ENCODE data around the gene DEFB126. TPM values are rescaled to one million over a fixed set of nuclear protein-coding genes. Genes with fewer than 3 reads are reported as not detected.
"Not testable (repeated sequence)": the region's sequence is repeated elsewhere in the genome, so short reads cannot be mapped to it uniquely, and the experiment has no call there.

The DEFB126 gene
- total and polyA plus RNA-seq, 2 of the 4 experiments (the other 2 are of a cell fraction): not detected

- H3K9me1 ChIP-seq (ENCODE audit: insufficient read depth, low read length): no peaks in the 10 kb centered on the region
- no peaks in the 10 kb centered on the region for H3K27me3 ChIP-seq (ENCODE audit: control insufficient read depth, insufficient read depth, low read length)
- H3K4me3 ChIP-seq (ENCODE audit: insufficient read depth, low read depth, low read length): no peak overlapping the region
- no TSS peak for BruUV-seq (replicated peaks)
- H2BK120ac ChIP-seq (ENCODE audit: low read depth, low read length): no peak overlapping the region
- H3K9me3 ChIP-seq (ENCODE audit: control insufficient read depth, insufficient read depth, low read length): no peaks in the 10 kb centered on the region
- no peak overlapping the region for H2AFZ ChIP-seq (replicated peaks; ENCODE audit: low read length, poor library complexity)
- no peak overlapping the region for H3K23ac ChIP-seq (ENCODE audit: low read depth, low read length)
- ChIA-PET POLR2A (ENCODE audit: unreplicated experiment) (interaction anchor here (0.5 kb wide), 1 partner anchor 35 kb away, joined by 6 read pairs; no protein-coding TSS in a partner anchor), CTCF (no interaction called here)
- H2AK5ac ChIP-seq (ENCODE audit: low read depth, low read length): no peak overlapping the region
- H2BK20ac ChIP-seq (ENCODE audit: low read depth, low read length): no peak overlapping the region
- H3K4me1 ChIP-seq (ENCODE audit: control insufficient read depth, insufficient read depth, low read length): no peaks in the 10 kb centered on the region
- intact Hi-C loops (cut with micrococcal nuclease) (no loop called here), dilution Hi-C loops (cut with HindIII; ENCODE audit: low sequenced_read_pairs, unreplicated experiment) (no loop called here), in situ Hi-C loops (cut with MboI; ENCODE audit: low sequenced_read_pairs) (no loop called here)
- H3K36me3 ChIP-seq (ENCODE audit: control insufficient read depth, insufficient read depth, low read length): no peaks in the 10 kb centered on the region
- TF ChIP-seq CTCF (conservative IDR thresholded peaks at IDR 0.05; ENCODE audit: low read depth, low read length) (no peak), RCOR1 (IDR thresholded peaks at IDR 0.05; ENCODE audit: insufficient replicate concordance, low read length) (no peak), CEBPB (IDR thresholded peaks at IDR 0.05; ENCODE audit: low read depth, low read length) (0 out of 2 replicates have a peak, but pooled peaks have one; percentile 20)
- H3K4ac ChIP-seq (ENCODE audit: low read depth, low read length): no peak overlapping the region
- no peak overlapping the region for H3K56ac ChIP-seq (ENCODE audit: extremely low read depth, insufficient read depth, low read length)
- H4K91ac ChIP-seq (ENCODE audit: insufficient read depth, low read depth, low read length): no peak overlapping the region
- H2BK15ac ChIP-seq (ENCODE audit: low read depth, low read length): no peak overlapping the region
- H4K8ac ChIP-seq (ENCODE audit: low read depth in 2 of 2, low read length in 2 of 2): no peak overlapping the region
- H3K14ac ChIP-seq (replicated peaks; ENCODE audit: low read depth, low read length): no peak overlapping the region
- no peak overlapping the region for H3K27ac ChIP-seq (ENCODE audit: insufficient read depth, low read length)
- no peak for DNase-seq
- H2BK5ac ChIP-seq (ENCODE audit: low read depth, low read length, poor library complexity, severe bottlenecking): no peak overlapping the region
- no peaks in the 10 kb centered on the region for H3K79me1 ChIP-seq (ENCODE audit: low read depth in 1 of 2, low read length in 2 of 2)
- no peak overlapping the region for H4K5ac ChIP-seq (ENCODE audit: low read depth, low read length)
- H4K20me1 ChIP-seq (ENCODE audit: insufficient read depth, low read length): no peaks in the 10 kb centered on the region
- H3K18ac ChIP-seq (ENCODE audit: low read depth, low read length): no peak overlapping the region
- no peak overlapping the region for H2AK9ac ChIP-seq (replicated peaks; ENCODE audit: low read depth, low read length, poor library complexity)
- no peak overlapping the region for H3K9ac ChIP-seq (ENCODE audit: low read depth, low read length)
- no peak for ATAC-seq (ENCODE audit: low read depth)
- H3K4me2 ChIP-seq (ENCODE audit: low read depth, low read length): no peak overlapping the region
These were observed 24.9 kb upstream of the DEFB126 start for GRCh38 chr20:117518-117917.

DNA sequence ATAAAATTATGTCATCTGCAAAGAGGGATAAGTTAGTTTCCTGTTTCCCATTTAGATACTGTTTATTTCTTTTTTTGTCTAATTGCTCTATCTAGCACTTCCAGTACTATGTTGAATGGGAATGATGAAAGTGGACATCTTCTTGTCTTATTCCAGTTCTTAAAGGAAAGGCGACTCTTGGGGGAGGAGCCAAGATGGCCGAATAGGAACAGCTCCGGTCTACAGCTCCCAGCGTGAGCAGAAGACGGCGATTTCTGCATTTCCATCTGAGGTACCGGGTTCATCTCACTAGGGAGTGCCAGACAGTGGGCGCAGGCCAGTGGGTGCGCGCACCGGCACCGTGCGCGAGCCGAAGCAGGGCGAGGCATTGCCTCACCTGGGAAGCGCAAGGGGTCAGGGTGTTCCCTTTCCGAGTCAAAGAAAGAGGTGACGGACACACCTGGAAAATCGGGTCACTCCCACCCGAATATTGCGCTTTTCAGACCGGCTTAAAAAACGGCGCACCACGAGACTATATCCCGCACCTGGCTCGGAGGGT, 12.5 kb upstream of the DEFB126 start:
- H3K4me2 ChIP-seq (ENCODE audit: low read depth, low read length); in situ Hi-C loops (cut with MboI; ENCODE audit: low sequenced_read_pairs); H3K4me1 ChIP-seq (ENCODE audit: control insufficient read depth, insufficient read depth, low read length); H3K56ac ChIP-seq (ENCODE audit: extremely low read depth, insufficient read depth, low read length); H2AK9ac ChIP-seq (replicated peaks; ENCODE audit: low read depth, low read length, poor library complexity); H2AK5ac ChIP-seq (ENCODE audit: low read depth, low read length); CTCF ChIA-PET; H4K8ac ChIP-seq (ENCODE audit: low read depth in 2 of 2, low read length in 2 of 2); ATAC-seq (ENCODE audit: low read depth); H3K9me1 ChIP-seq (ENCODE audit: insufficient read depth, low read length); H3K4me3 ChIP-seq (ENCODE audit: insufficient read depth, low read depth, low read length); H2BK5ac ChIP-seq (ENCODE audit: low read depth, low read length, poor library complexity, severe bottlenecking); H3K23ac ChIP-seq (ENCODE audit: low read depth, low read length); H4K5ac ChIP-seq (ENCODE audit: low read depth, low read length); H2BK120ac ChIP-seq (ENCODE audit: low read depth, low read length); H2BK20ac ChIP-seq (ENCODE audit: low read depth, low read length); H4K20me1 ChIP-seq (ENCODE audit: insufficient read depth, low read length); BruUV-seq (replicated peaks); POLR2A ChIA-PET (ENCODE audit: unreplicated experiment); H3K18ac ChIP-seq (ENCODE audit: low read depth, low read length); DNase-seq; H3K9me3 ChIP-seq (ENCODE audit: control insufficient read depth, insufficient read depth, low read length); H3K27ac ChIP-seq (ENCODE audit: insufficient read depth, low read length); H3K79me1 ChIP-seq (ENCODE audit: low read depth in 1 of 2, low read length in 2 of 2); H3K27me3 ChIP-seq (ENCODE audit: control insufficient read depth, insufficient read depth, low read length); H4K91ac ChIP-seq (ENCODE audit: insufficient read depth, low read depth, low read length); H2BK15ac ChIP-seq (ENCODE audit: low read depth, low read length); H3K36me3 ChIP-seq (ENCODE audit: control insufficient read depth, insufficient read depth, low read length); intact Hi-C loops (cut with micrococcal nuclease); H2AFZ ChIP-seq (replicated peaks; ENCODE audit: low read length, poor library complexity); H3K4ac ChIP-seq (ENCODE audit: low read depth, low read length); dilution Hi-C loops (cut with HindIII; ENCODE audit: low sequenced_read_pairs, unreplicated experiment); H3K14ac ChIP-seq (replicated peaks; ENCODE audit: low read depth, low read length); H3K9ac ChIP-seq (ENCODE audit: low read depth, low read length): not testable (repeated sequence)
- WGBS, 2 experiments (ENCODE audit: extremely low coverage in 2 of 2, insufficient read length in 1 of 2): 78% methylated on average over 14 of the region's 28 CpGs; no CpG with 5 or more reads in 1 of the 2 experiments
